ENCODE data around the gene GPNMB.

GPNMB gene

DNA sequence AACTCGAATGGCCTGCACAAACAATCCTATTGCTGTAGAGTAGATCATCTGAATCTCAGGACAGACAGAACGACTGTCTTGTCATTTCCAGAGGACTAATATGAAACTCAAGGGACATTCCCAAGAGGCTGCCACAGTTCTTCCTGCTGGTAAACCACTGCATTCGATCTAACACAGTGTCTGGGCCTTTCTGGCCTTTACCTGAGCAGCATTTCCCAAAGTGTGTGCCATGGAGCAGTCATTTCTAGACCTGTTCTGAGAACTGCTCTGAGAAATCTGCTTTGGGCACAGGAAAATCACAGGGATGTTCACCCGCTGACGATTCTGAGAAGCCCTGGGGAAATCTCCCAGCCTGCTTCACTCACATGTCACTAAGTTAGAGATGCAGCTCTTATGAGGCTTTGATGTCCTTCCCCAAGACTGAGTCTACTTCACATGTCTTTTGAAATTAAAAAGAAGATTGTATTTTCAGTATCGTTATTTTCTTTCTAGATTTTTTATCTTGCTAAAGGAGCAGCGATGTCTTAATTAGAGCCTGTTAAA, 18.4 kb downstream of the GPNMB start:
- Histone ChIP-seq H3K27me3 (replicated peaks; ENCODE audit: control insufficient read depth, insufficient read depth, low read length) (no peaks in the 10 kb centered on the region), H3K4me3 (replicated peaks; ENCODE audit: low read depth, low read length) (no peak overlapping the region), H3K36me3 (ENCODE audit: control insufficient read depth, insufficient read depth, low read length) (no peaks in the 10 kb centered on the region)
- no peak for DNase-seq (ENCODE audit: extremely low read depth, insufficient read length)
- TF ChIP-seq CTCF (IDR thresholded peaks at IDR 0.05; ENCODE audit: insufficient read depth, low read length, poor library complexity, severe bottlenecking), result no peak

DNA sequence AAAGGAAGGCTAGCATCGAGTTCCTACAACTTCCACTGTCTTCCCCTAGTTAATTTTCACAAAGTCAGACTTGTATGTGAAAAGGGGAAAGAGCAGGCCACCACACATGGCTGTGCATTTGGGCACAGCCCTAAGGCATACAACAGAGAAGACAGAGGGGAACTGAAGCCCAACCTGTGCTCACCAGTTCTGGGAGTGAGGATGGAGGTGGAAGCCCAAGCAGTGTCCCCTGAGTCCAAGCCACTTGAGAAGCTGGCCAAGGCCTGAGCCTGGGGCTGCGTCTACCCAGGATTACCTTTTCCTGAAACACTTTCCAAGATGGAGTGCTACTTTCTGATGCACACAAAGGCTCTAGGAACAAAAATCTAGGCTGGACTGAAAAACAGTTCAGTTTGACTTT, 20.3 kb downstream of the GPNMB start:
- Histone ChIP-seq H3K27me3 (replicated peaks; ENCODE audit: control insufficient read depth, insufficient read depth, low read length) (no peaks in the 10 kb centered on the region), H3K4me3 (replicated peaks; ENCODE audit: low read depth, low read length) (no peak overlapping the region), H3K36me3 (ENCODE audit: control insufficient read depth, insufficient read depth, low read length) (no peaks in the 10 kb centered on the region)
- DNase-seq (ENCODE audit: extremely low read depth, insufficient read length), result no peak
- TF ChIP-seq CTCF (IDR thresholded peaks at IDR 0.05; ENCODE audit: insufficient read depth, low read length, poor library complexity, severe bottlenecking), result no peak

DNA sequence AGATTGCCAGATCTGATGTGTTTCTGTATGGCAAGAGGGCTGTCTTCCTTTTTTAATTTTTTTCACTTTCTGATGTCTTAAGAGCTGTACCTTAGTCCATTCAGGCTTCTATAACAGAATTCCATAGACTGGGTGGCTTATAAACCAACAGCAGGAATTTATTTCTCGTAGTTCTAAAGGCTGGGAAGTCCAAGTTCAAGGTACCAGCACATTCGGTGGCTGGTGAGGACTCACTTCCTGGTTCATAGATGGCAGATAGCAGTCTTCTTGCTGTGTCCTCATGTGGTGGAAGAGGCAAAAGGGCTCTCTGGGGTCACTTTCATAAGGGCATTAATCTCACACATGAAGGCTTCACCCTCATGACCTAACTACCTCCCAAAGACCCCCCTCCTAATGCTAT, 20.8 kb downstream of the GPNMB start:
- no peak for TF ChIP-seq CTCF (IDR thresholded peaks at IDR 0.05; ENCODE audit: insufficient read depth, low read length, poor library complexity, severe bottlenecking)
- H3K4me3 ChIP-seq (replicated peaks; ENCODE audit: low read depth, low read length), result no peak overlapping the region
- H3K36me3 ChIP-seq (ENCODE audit: control insufficient read depth, insufficient read depth, low read length), result no peaks in the 10 kb centered on the region
- no peak for DNase-seq (ENCODE audit: extremely low read depth, insufficient read length)
- no peaks in the 10 kb centered on the region; the same call in 1 of the 2 replicates for H3K27me3 ChIP-seq (replicated peaks; ENCODE audit: control insufficient read depth, insufficient read depth, low read length)

GRCh38 chr7:23268167-23268566, 21.6 kb downstream of the GPNMB start:
- no peaks in the 10 kb centered on the region; the same call in 1 of the 2 replicates for H3K27me3 ChIP-seq (replicated peaks; ENCODE audit: control insufficient read depth, insufficient read depth, low read length)
- H3K4me3 ChIP-seq (replicated peaks; ENCODE audit: low read depth, low read length), result no peak overlapping the region
- TF ChIP-seq CTCF (IDR thresholded peaks at IDR 0.05; ENCODE audit: insufficient read depth, low read length, poor library complexity, severe bottlenecking), result no peak
- DNase-seq (ENCODE audit: extremely low read depth, insufficient read length), result no peak
- H3K36me3 ChIP-seq (ENCODE audit: control insufficient read depth, insufficient read depth, low read length), result no peaks in the 10 kb centered on the region

DNA sequence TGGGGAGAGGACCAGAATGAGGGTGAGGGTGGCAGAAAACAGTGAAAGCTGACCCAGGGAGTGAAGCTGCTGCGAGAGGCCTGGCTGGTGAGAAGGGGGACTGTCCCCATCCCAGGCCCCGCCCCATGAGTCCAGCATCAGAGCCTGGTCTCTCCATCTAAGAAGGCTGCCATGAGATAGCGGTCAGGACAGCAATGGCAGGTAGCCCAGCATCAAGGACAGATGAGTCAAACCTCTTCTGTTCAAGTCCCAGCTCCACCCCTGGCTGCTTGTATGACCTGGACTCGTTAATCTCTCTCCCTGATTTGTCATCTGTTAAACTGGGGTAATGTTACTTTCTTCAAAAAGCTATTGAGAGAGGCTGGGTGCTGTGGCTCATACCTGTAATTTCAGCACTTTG, 22.2 kb downstream of the GPNMB start:
- H3K27me3 ChIP-seq (replicated peaks; ENCODE audit: control insufficient read depth, insufficient read depth, low read length), result no peaks in the 10 kb centered on the region; the same call in 1 of the 2 replicates
- DNase-seq (ENCODE audit: extremely low read depth, insufficient read length), result no peak
- H3K36me3 ChIP-seq (ENCODE audit: control insufficient read depth, insufficient read depth, low read length), result no peaks in the 10 kb centered on the region
- TF ChIP-seq CTCF (IDR thresholded peaks at IDR 0.05; ENCODE audit: insufficient read depth, low read length, poor library complexity, severe bottlenecking), result no peak
- no peak overlapping the region for H3K4me3 ChIP-seq (replicated peaks; ENCODE audit: low read depth, low read length)

GRCh38 chr7:23272275-23272674, 25.7 kb downstream of the GPNMB start:
- TF ChIP-seq CTCF (IDR thresholded peaks at IDR 0.05; ENCODE audit: insufficient read depth, low read length, poor library complexity, severe bottlenecking), result no peak
- Histone ChIP-seq H3K4me3 (replicated peaks; ENCODE audit: low read depth, low read length) (no peak overlapping the region), H3K27me3 (replicated peaks; ENCODE audit: control insufficient read depth, insufficient read depth, low read length) (no peaks in the 10 kb centered on the region; the same call in 1 of the 2 replicates), H3K36me3 (ENCODE audit: control insufficient read depth, insufficient read depth, low read length) (no peaks in the 10 kb centered on the region)
- no peak for DNase-seq (ENCODE audit: extremely low read depth, insufficient read length)
